ENCODE data around the gene IPO8.

The IPO8 gene

DNA sequence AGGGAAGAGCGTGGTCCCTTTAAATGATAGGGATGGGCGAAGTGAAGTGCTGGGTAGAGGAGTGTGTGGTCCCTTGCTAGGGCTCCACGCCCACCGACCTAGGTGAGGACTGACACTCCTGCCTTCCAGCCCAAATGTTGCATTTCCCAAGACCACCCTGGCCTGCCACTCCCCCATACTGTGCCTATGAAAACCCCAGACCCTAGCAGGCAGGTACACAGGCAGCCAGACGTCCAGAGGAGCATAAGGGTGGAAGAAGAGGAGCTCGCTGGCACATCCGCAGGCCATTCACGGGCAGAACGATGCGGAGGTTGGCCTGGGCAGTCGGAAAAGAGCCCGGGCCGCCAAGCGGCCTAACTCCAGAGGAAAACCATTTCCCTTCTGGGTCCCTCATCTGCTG is 817 bp upstream of the IPO8 start:
- Histone ChIP-seq H3K9me3 (ENCODE audit: low read depth, low read length) (no peaks in the 10 kb centered on the region), H3K9ac (ENCODE audit: insufficient read length) (no peak overlapping the region), H3K27ac (no peak overlapping the region), H3K36me3 (ENCODE audit: insufficient read depth, low read length) (no peaks in the 10 kb centered on the region), H3K4me3 (peak overlapping the region; percentile 78)
- no peak for DNase-seq (ENCODE audit: low read depth, low spot score)
- TF ChIP-seq POLR2AphosphoS5 (IDR thresholded peaks at IDR 0.05; ENCODE audit: borderline replicate concordance, low read depth, low read length) (no peak), FOXP2 (optimal IDR thresholded peaks at IDR 0.05; ENCODE audit: control extremely low read depth, extremely low read length, insufficient read depth) (no peak), EZH2 (IDR thresholded peaks at IDR 0.05) (no peak)

DNA sequence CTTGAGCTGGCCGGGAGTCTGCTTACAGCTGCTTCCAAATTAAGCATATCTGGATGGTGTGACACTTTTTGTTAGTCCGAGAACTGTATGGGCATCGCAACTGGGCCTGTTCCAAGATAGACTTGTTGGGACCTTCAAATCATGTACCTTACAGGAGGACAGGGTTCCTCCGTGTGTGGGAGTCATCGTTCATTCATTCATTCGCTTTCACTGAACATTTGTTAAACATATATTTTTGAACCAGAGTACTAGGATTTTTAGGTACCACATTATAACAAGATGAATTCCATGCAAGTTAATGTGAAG is 387 bp upstream of the IPO8 start:
- no peak for DNase-seq (ENCODE audit: low read depth, low spot score)
- H3K9ac ChIP-seq (ENCODE audit: insufficient read length) = peak overlapping the region; percentile 76
- H3K4me3 ChIP-seq = peak overlapping the region; percentile 78
- TF ChIP-seq FOXP2 (optimal IDR thresholded peaks at IDR 0.05; ENCODE audit: control extremely low read depth, extremely low read length, insufficient read depth) (no peak), EZH2 (IDR thresholded peaks at IDR 0.05) (no peak), POLR2AphosphoS5 (IDR thresholded peaks at IDR 0.05; ENCODE audit: borderline replicate concordance, low read depth, low read length) (no peak)
- no peaks in the 10 kb centered on the region for H3K9me3 ChIP-seq (ENCODE audit: low read depth, low read length)
- peak overlapping the region; percentile 44; the same call in 1 of the 2 replicates for H3K27ac ChIP-seq
- no peaks in the 10 kb centered on the region for H3K36me3 ChIP-seq (ENCODE audit: insufficient read depth, low read length)

DNA sequence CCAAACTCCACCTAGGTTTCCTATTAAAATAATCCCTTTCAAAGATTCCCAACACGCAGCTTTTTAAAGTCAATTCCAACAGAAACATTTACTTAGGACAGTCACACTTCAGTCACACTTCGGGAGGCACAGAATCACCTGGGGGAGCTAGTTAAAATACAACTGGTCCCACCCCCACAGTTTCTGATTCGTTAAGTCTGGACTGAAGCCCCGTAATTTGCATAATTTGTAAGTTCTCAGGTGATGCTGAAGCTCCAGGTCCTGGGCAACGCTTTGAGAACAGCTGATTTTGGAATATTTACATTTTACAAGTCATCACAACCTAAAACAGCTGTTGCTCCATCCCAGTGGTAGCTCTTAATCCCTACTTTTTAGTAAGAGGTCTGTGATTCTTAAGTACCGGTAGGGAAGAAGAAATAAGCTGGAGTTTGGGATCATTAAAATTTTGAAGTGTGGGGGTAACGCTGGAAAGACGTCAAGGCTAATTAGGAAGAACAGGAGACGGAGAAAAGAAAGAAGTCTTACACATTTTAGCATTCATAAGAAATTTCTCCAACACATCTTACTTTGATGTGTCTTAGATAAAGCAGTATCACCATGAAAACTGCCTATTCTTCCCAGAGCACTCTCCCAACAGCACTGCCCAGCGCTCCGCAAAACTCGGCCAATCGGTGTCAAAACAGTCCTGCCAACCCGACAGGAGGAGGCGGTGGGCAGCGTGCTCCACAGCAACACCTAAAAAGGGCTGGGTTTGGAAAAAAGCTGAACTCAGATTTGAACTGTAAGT is 1.1 kb downstream of the IPO8 start:
- DNase-seq (ENCODE audit: low read depth, low spot score) = no peak
- TF ChIP-seq POLR2AphosphoS5 (IDR thresholded peaks at IDR 0.05; ENCODE audit: borderline replicate concordance, low read depth, low read length) (no peak), EZH2 (IDR thresholded peaks at IDR 0.05) (no peak), FOXP2 (optimal IDR thresholded peaks at IDR 0.05; ENCODE audit: control extremely low read depth, extremely low read length, insufficient read depth) (no peak)
- no peaks in the 10 kb centered on the region for H3K9me3 ChIP-seq (ENCODE audit: low read depth, low read length)
- H3K9ac ChIP-seq (ENCODE audit: insufficient read length) = peak overlapping the region; percentile 88
- peak overlapping the region; percentile 78 for H3K4me3 ChIP-seq
- no peak overlapping the region for H3K27ac ChIP-seq
- no peaks in the 10 kb centered on the region for H3K36me3 ChIP-seq (ENCODE audit: insufficient read depth, low read length)

DNA sequence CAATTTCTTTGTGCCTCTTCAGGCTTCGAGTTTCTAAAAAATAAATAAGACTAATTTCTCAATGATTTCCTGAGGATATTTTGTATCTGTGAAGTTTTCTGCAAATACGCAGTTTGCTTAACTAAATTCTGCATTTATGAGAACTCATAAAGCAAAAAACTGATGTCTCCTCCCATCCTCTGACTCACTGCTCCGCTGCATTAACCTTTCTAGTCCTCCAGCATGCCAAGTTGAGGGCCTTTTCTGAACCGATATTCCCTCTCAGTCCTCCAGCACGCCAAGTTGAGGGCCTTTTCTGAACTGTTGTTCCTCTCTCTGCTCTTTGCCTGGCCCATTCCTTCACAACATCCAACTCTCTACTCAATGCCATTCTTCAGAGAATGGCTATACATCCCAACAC is 3.2 kb downstream of the IPO8 start:
- Histone ChIP-seq H3K36me3 (ENCODE audit: insufficient read depth, low read length) (no peaks in the 10 kb centered on the region), H3K9ac (ENCODE audit: insufficient read length) (no peak overlapping the region), H3K27ac (no peak overlapping the region), H3K4me3 (no peak overlapping the region), H3K9me3 (ENCODE audit: low read depth, low read length) (no peaks in the 10 kb centered on the region)
- TF ChIP-seq FOXP2 (optimal IDR thresholded peaks at IDR 0.05; ENCODE audit: control extremely low read depth, extremely low read length, insufficient read depth) (no peak), POLR2AphosphoS5 (IDR thresholded peaks at IDR 0.05; ENCODE audit: borderline replicate concordance, low read depth, low read length) (no peak), EZH2 (IDR thresholded peaks at IDR 0.05) (no peak)
- DNase-seq (ENCODE audit: low read depth, low spot score) = no peak

DNA sequence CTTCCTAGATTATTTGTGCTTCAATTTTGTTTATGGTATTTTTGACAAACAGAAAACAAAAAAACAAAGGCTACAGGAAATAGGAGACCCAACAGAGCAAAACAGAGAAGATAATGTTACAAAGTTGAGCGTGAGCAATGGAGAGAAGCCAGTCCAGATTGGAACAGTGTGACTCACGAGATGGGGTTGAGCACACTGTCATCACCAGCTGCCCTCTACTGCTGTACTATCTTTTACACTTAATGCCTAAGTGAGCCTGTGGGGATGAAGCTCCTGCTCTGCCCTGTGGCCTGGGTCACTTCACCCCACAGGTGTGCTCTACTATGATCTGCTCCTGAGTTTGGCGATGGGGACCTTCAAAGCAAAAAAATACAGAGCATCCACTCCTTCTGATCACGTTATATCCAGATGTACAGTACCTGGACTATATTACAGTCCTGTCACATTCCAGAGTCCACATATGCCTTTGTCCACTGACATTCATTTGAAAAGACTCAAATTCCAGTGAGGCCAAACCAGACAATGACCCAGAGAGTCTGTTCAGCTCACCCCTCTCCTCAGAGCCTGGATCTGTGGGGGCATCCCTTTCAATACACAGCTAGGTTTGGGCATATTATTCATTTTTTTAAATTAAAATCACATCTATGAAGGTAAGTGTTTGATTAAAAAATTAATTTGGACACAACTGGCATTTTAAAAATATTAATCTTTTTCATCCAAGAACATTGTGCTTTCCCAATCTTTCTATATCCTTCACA is 4.4 kb downstream of the IPO8 start:
- no peaks in the 10 kb centered on the region for H3K9me3 ChIP-seq (ENCODE audit: low read depth, low read length)
- H3K36me3 ChIP-seq (ENCODE audit: insufficient read depth, low read length) = 0 out of 2 replicates have a peak, but pooled peaks cover under 1% of the 10 kb centered on the region
- H3K4me3 ChIP-seq = no peak overlapping the region
- no peak for DNase-seq (ENCODE audit: low read depth, low spot score)
- no peak overlapping the region for H3K27ac ChIP-seq
- TF ChIP-seq FOXP2 (optimal IDR thresholded peaks at IDR 0.05; ENCODE audit: control extremely low read depth, extremely low read length, insufficient read depth) = no peak
- TF ChIP-seq EZH2 (IDR thresholded peaks at IDR 0.05) = no peak
- TF ChIP-seq POLR2AphosphoS5 (IDR thresholded peaks at IDR 0.05; ENCODE audit: borderline replicate concordance, low read depth, low read length) = no peak
- H3K9ac ChIP-seq (ENCODE audit: insufficient read length) = no peak overlapping the region

DNA sequence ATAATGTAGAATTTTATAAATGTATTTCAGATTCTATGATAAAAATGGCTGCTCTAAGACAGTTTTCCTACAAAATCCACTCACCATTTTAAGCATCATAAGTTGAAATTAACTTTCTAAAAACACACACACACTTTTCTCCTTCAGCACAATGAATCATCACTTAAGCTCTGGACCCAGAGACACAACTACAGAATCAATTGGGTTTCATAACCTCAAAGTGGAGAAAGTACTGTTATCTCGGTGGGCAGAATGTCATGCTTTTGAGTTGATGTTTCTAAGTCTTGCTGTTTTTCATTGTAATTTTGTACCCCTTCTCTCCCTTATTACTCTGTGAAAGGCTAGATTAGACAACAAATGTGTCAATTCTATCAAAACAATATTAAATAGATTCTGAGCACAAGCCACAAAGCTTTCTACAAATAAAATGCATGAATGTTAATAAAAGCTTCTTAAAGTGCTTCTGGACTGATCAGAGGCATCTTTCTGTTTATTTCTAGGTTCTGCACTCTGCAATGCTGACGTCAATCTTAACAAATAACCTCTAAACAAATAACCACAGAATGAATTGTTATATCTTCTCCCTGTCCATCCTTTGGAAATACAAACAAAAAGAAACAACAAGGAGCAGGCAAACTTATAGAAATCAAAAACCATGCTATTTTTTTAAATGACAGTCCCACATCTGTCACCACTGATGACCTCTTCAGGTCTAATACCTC is 8.2 kb downstream of the IPO8 start:
- TF ChIP-seq EZH2 (IDR thresholded peaks at IDR 0.05) (no peak), POLR2AphosphoS5 (IDR thresholded peaks at IDR 0.05; ENCODE audit: borderline replicate concordance, low read depth, low read length) (no peak), FOXP2 (optimal IDR thresholded peaks at IDR 0.05; ENCODE audit: control extremely low read depth, extremely low read length, insufficient read depth) (no peak)
- no peak overlapping the region for H3K4me3 ChIP-seq
- H3K9ac ChIP-seq (ENCODE audit: insufficient read length) = no peak overlapping the region
- H3K9me3 ChIP-seq (ENCODE audit: low read depth, low read length) = no peaks in the 10 kb centered on the region
- H3K36me3 ChIP-seq (ENCODE audit: insufficient read depth, low read length) = peaks cover 23% of the 10 kb centered on the region
- no peak overlapping the region for H3K27ac ChIP-seq
- no peak for DNase-seq (ENCODE audit: low read depth, low spot score)

DNA sequence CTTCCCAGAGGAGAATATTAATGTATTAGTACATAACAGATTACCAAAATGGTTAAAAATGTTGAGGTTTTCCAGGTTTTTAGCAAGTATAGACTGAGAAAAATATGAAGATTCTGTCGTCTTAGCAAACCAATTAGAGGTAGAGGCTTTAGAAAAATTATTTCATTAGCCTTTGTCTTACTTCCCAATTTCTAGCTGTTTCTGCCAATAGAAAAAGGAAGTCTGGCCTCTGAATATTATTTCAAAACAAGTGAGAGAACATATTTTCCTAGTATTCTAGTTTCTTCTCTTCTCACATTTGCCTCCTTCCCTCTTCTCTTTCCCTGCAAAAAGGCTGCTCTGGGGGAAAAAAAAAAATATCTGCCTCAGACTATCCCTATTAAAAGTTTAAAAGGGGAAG is 16.4 kb downstream of the IPO8 start:
- H3K4me3 ChIP-seq = no peak overlapping the region
- H3K9ac ChIP-seq (ENCODE audit: insufficient read length) = no peak overlapping the region
- no peak overlapping the region for H3K27ac ChIP-seq
- peaks cover 71% of the 10 kb centered on the region for H3K36me3 ChIP-seq (ENCODE audit: insufficient read depth, low read length)
- H3K9me3 ChIP-seq (ENCODE audit: low read depth, low read length) = no peaks in the 10 kb centered on the region
- TF ChIP-seq EZH2 (IDR thresholded peaks at IDR 0.05) (no peak), FOXP2 (optimal IDR thresholded peaks at IDR 0.05; ENCODE audit: control extremely low read depth, extremely low read length, insufficient read depth) (no peak)
- no peak for DNase-seq (ENCODE audit: low read depth, low spot score)

DNA sequence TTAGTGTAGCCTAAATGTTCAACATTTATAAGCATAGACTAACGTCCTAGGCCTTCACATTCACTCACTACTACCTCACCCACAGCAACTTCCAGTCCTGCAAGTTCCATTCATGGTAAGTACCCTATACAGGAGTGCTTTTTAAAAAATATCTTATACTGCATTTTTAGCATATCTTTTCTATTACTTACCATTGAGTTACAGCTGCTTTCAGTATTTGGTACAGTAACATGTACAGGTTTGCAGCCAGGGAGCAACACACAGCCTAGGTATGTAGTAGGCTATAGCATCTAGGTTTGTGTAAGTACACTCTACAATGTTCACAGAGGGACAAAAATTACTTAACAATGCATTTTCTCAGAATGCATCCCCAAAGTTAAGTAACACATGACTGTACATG is 17.4 kb downstream of the IPO8 start:
- Histone ChIP-seq H3K4me3 (no peak overlapping the region), H3K27ac (no peak overlapping the region), H3K9ac (ENCODE audit: insufficient read length) (no peak overlapping the region), H3K9me3 (ENCODE audit: low read depth, low read length) (no peaks in the 10 kb centered on the region), H3K36me3 (ENCODE audit: insufficient read depth, low read length) (peaks cover 71% of the 10 kb centered on the region)
- DNase-seq (ENCODE audit: low read depth, low spot score) = no peak
- no peak for TF ChIP-seq FOXP2 (optimal IDR thresholded peaks at IDR 0.05; ENCODE audit: control extremely low read depth, extremely low read length, insufficient read depth)
- no peak for TF ChIP-seq EZH2 (IDR thresholded peaks at IDR 0.05)
- no peak for TF ChIP-seq POLR2AphosphoS5 (IDR thresholded peaks at IDR 0.05; ENCODE audit: borderline replicate concordance, low read depth, low read length)
